ENCODE measurements around the gene LRRC8D.

- TF ChIP-seq NFRKB (IDR thresholded peaks at IDR 0.05) = no peak
- no peak for TF ChIP-seq SUZ12 (IDR thresholded peaks at IDR 0.05)
- no peak for TF ChIP-seq ARNT (IDR thresholded peaks at IDR 0.05)
- TF ChIP-seq LEF1 (IDR thresholded peaks at IDR 0.05; ENCODE audit: borderline replicate concordance) = no peak
- TF ChIP-seq BHLHE40 (IDR thresholded peaks at IDR 0.05; ENCODE audit: borderline replicate concordance) = no peak
These were observed 5.2 kb upstream of the LRRC8D start for GRCh38 chr1:89815611-89816010.

Data from HEK293T (cell line).